ENCODE results near the gene UBE2J2. TPM values are rescaled to one million over a fixed set of nuclear protein-coding genes. Genes with fewer than 3 reads are reported as not detected.
A peak's percentile ranks its signal among the peaks of the same experiment; 100 is the strongest.

The UBE2J2 gene
- total and polyA plus RNA-seq, 2 of the 8 experiments (the other 6 are each of a cell fraction or from before 2014, with no cell fraction given), result 33.6 to 67.9 TPM

DNA sequence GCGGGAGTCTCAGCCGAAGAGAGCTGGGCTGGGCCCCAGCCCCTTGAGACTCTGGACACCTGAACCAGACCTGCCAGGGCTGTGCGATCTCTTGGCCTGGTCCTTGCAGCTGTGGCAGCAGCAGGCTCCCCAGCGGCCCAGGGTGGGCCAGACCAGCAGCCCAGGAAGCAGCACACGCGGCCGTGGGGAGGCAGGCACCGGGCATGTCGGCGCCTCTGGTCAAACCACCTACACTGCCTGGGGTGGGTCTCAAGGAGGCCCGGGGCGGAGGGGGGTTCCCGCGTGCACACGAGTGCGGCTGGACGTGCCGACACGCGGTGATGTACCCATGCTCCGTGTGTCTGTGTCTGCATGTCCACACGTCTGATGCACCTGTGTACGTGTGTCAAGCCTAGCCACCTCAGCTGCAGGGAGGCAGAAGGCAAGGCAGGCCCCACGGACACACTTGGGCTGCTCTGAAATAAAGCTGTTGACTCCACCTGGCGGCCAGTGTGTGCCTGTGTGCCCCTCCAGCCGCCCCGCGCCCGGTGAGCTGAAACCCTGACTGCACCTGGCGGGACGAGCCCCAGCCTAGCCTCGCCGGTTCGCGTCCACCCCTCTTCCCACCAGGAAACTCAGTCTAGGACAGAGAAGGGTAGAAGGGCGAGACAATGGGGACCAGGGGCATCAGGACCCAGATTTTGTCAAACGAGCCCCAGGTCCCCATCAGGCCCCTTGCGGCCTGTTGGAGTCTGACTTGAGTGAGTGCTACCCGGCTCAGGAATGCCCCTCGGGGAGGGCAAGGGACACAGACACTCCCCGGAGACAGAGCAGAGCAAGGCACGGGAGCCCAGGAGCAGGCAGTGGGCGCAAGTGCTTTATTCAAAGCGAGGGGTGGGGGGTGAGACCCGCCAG is 18.1 kb upstream of the UBE2J2 start (continued):
- peak; percentile 69 to 73 for TF ChIP-seq RAD21 (IDR thresholded peaks at IDR 0.05 in 1 of 2, conservative IDR thresholded peaks at IDR 0.05 in 1 of 2; ENCODE audit: low read depth in 2 of 2, low read length in 2 of 2)

All from H1 (cell line).